ENCODE measurements around the gene RBL1.
"Not testable (repeated sequence)": the region's sequence is repeated elsewhere in the genome, so short reads cannot be mapped to it uniquely, and the experiment has no call there.

RBL1 gene

GRCh38 chr20:37075932-37076685, 19.7 kb downstream of the RBL1 start:
- DNase-seq (ENCODE audit: low spot score): no peak

GRCh38 chr20:37072293-37073196, 23.3 kb downstream of the RBL1 start:
- no peak for DNase-seq (ENCODE audit: low spot score)

- no peak for DNase-seq (ENCODE audit: low spot score)
These were observed 24.3 kb downstream of the RBL1 start for GRCh38 chr20:37071481-37071911.

GRCh38 chr20:37069563-37069962, 26.2 kb downstream of the RBL1 start:
- DNase-seq (ENCODE audit: low spot score): not testable (repeated sequence)

GRCh38 chr20:37066168-37066567, 29.6 kb downstream of the RBL1 start:
- no peak for DNase-seq (ENCODE audit: low spot score)

- DNase-seq (ENCODE audit: low spot score): no peak
These were observed 40.5 kb downstream of the RBL1 start for GRCh38 chr20:37055276-37055675.

- DNase-seq (ENCODE audit: low spot score): no peak
These were observed 42.4 kb downstream of the RBL1 start for GRCh38 chr20:37053230-37053950.

- DNase-seq (ENCODE audit: low spot score): no peak
These were observed 52.5 kb downstream of the RBL1 start for GRCh38 chr20:37042986-37043972.

GRCh38 chr20:37039366-37039765, 56.4 kb downstream of the RBL1 start:
- not testable (repeated sequence) for DNase-seq (ENCODE audit: low spot score)

- DNase-seq (ENCODE audit: low spot score): no peak
These were observed 63.7 kb downstream of the RBL1 start for GRCh38 chr20:37032077-37032476.

GRCh38 chr20:37020636-37021035, 75.2 kb downstream of the RBL1 start:
- DNase-seq (ENCODE audit: low spot score): no peak

- DNase-seq (ENCODE audit: low spot score): not testable (repeated sequence)
These were observed 83.2 kb downstream of the RBL1 start for GRCh38 chr20:37012631-37013030.

GRCh38 chr20:37011858-37012257, 83.9 kb downstream of the RBL1 start:
- DNase-seq (ENCODE audit: low spot score): not testable (repeated sequence)

GRCh38 chr20:37011147-37011546, 84.7 kb downstream of the RBL1 start:
- no peak for DNase-seq (ENCODE audit: low spot score)

GRCh38 chr20:37007898-37008649, 87.7 kb downstream of the RBL1 start:
- peak; percentile 54 for DNase-seq (ENCODE audit: low spot score)

- DNase-seq (ENCODE audit: low spot score): peak; percentile 56
These were observed 90.5 kb downstream of the RBL1 start for GRCh38 chr20:37005062-37005942.

GRCh38 chr20:37001634-37002033, 94.2 kb downstream of the RBL1 start:
- not testable (repeated sequence) for DNase-seq (ENCODE audit: low spot score)

GRCh38 chr20:37000171-37000570, 95.6 kb downstream of the RBL1 start:
- not testable (repeated sequence) for DNase-seq (ENCODE audit: low spot score)

GRCh38 chr20:36998652-36999051, 97.1 kb downstream of the RBL1 start:
- DNase-seq (ENCODE audit: low spot score): no peak
